Ishikawa (cell line): ENCODE measurements around the gene DLL4.

ENCODE experiments used
- EP300 ChIP-seq: IDR thresholded peaks from 2 replicates; pipeline ENCODE4 v1.6.1; 2012; ENCODE audit warnings: borderline replicate concordance
- NFIC ChIP-seq: IDR thresholded peaks from 2 replicates; pipeline ENCODE4 v1.6.1; 2012
- ZBTB7A ChIP-seq: IDR thresholded peaks from 2 replicates; pipeline ENCODE4 v1.6.1; 2012; ENCODE audit warnings: low read depth

- TF ChIP-seq EP300, result no peak
- TF ChIP-seq ZBTB7A, result no peak
- TF ChIP-seq NFIC, result no peak
Observed at GRCh38 chr15:40918146-40918798, 10.9 kb upstream of the DLL4 start.
